Measurements from ENCODE around the gene RGPD8. TPM values are rescaled to one million over a fixed set of nuclear protein-coding genes. Genes with fewer than 3 reads are reported as not detected.
"Not testable (repeated sequence)": the region's sequence is repeated elsewhere in the genome, so short reads cannot be mapped to it uniquely, and the experiment has no call there.

Gene RGPD8
- total and polyA plus RNA-seq, 7 donors = 1.2 to 8.1 (median 5.8) TPM; not detected in 1

GRCh38 chr2:112437405-112437831 lies 4.0 kb upstream of the RGPD8 start:
- H3K9me3 ChIP-seq; H3K4me3 ChIP-seq; H3K27me3 ChIP-seq (ENCODE audit: insufficient read depth in 3 of 3, low read length in 2 of 3); ATAC-seq; H3K36me3 ChIP-seq (ENCODE audit: insufficient read depth in 1 of 2, low read depth in 1 of 2); DNase-seq; H3K27ac ChIP-seq; H3K4me1 ChIP-seq: not testable (repeated sequence)
- intact Hi-C loops (cut with DNase I) = loop anchor here in 1 of 2 donors (10.0 kb wide), 2 partner anchors 183 to 313 kb away; partner anchors contain the start of gene ZC3H8
- WGBS, 3 donors = 68 to 72% (median 72%) methylated on average over 14 to 16 of the region's 16 CpGs

GRCh38 chr2:112436993-112437392 lies 3.5 kb upstream of the RGPD8 start:
- not testable (repeated sequence) for H3K4me1 ChIP-seq; DNase-seq; H3K9me3 ChIP-seq; H3K36me3 ChIP-seq (ENCODE audit: insufficient read depth in 1 of 2, low read depth in 1 of 2); H3K4me3 ChIP-seq; H3K27me3 ChIP-seq (ENCODE audit: insufficient read depth in 3 of 3, low read length in 2 of 3); H3K27ac ChIP-seq; ATAC-seq
- WGBS, 3 donors = 89 to 94% (median 93%) methylated on average over 4 to 10 of the region's 10 CpGs
- intact Hi-C loops (cut with DNase I) = loop anchor here in 1 of 2 donors (10.0 kb wide), 2 partner anchors 182 to 312 kb away; partner anchors contain the start of gene ZC3H8

- not testable (repeated sequence) for H3K9me3 ChIP-seq; H3K27ac ChIP-seq; DNase-seq; H3K36me3 ChIP-seq (ENCODE audit: insufficient read depth in 1 of 2, low read depth in 1 of 2); H3K4me3 ChIP-seq; H3K4me1 ChIP-seq; H3K27me3 ChIP-seq (ENCODE audit: insufficient read depth in 3 of 3, low read length in 2 of 3); ATAC-seq
- intact Hi-C loops (cut with DNase I) = loop anchor here in 1 of 2 donors (10.0 kb wide), 2 partner anchors 181 to 311 kb away; partner anchors contain the start of gene ZC3H8
- 85 to 89% (median 86%) methylated on average over 16 to 18 of the region's 18 CpGs for WGBS, 3 donors
Measured at GRCh38 chr2:112435716-112436431, 2.4 kb upstream of the RGPD8 start.

GRCh38 chr2:112434890-112435715 lies 1.7 kb upstream of the RGPD8 start:
- not testable (repeated sequence) for DNase-seq

GRCh38 chr2:112433932-112434730 lies 686 bp upstream of the RGPD8 start:
- H3K36me3 ChIP-seq (ENCODE audit: insufficient read depth in 1 of 2, low read depth in 1 of 2) = no peaks in the 10 kb centered on the region
- DNase-seq (peak in 1 of 2 donors; percentile 18), ATAC-seq (no peak)
- H3K4me3 ChIP-seq = no peak overlapping the region
- no peak overlapping the region for H3K27ac ChIP-seq
- H3K27me3 ChIP-seq (ENCODE audit: insufficient read depth in 3 of 3, low read length in 2 of 3) = peaks cover 0 to 2% (median 0%) of the 10 kb centered on the region in 3 donors
- 73 to 78% (median 76%) methylated on average over 31 of the region's 31 CpGs for WGBS, 3 donors
- intact Hi-C loops (cut with DNase I) = loop anchor here (5.0 to 10.0 kb wide), 3 partner anchors 177 to 309 kb away; partner anchors contain the start of gene ZC3H8 (in 2 of the 2)
- no peak for TF ChIP-seq CTCF (IDR thresholded peaks at IDR 0.05)
- H3K9me3 ChIP-seq = no peaks in the 10 kb centered on the region
- H3K4me1 ChIP-seq = peaks cover 7% of the 10 kb centered on the region

More at GRCh38 chr2:112434890-112435715, 1.7 kb upstream of the RGPD8 start:
- H3K4me3 ChIP-seq; H3K4me1 ChIP-seq; ATAC-seq; H3K27me3 ChIP-seq (ENCODE audit: insufficient read depth in 3 of 3, low read length in 2 of 3); H3K9me3 ChIP-seq; H3K36me3 ChIP-seq (ENCODE audit: insufficient read depth in 1 of 2, low read depth in 1 of 2); H3K27ac ChIP-seq: not testable (repeated sequence)
- intact Hi-C loops (cut with DNase I) = loop anchor here (5.0 to 10.0 kb wide), 3 partner anchors 178 to 310 kb away; partner anchors contain the start of gene ZC3H8 (in 2 of the 2)
- 72% methylated on average over 32 to 33 of the region's 33 CpGs for WGBS, 3 donors

GRCh38 chr2:112432735-112433479 lies 538 bp downstream of the RGPD8 start:
- H3K36me3 ChIP-seq (ENCODE audit: insufficient read depth in 1 of 2, low read depth in 1 of 2); H3K4me1 ChIP-seq; H3K9me3 ChIP-seq; H3K27me3 ChIP-seq (ENCODE audit: insufficient read depth in 3 of 3, low read length in 2 of 3): not testable (repeated sequence)
- peak; percentile 58 to 65 for DNase-seq
- Histone ChIP-seq H3K27ac (peak overlapping the region; percentile 85), H3K4me3 (peak overlapping the region; percentile 74)
- 5 to 52% (median 47%) methylated on average over 20 to 93 of the region's 98 CpGs for WGBS, 3 donors
- ATAC-seq = peak; percentile 60 to 79 (median 76)
- intact Hi-C loops (cut with DNase I) = loop anchor here (5.0 to 10.0 kb wide), 3 partner anchors 176 to 308 kb away; partner anchors contain the start of gene ZC3H8 (in 2 of the 2)

- 22 to 98% (median 52%) methylated on average over 13 to 22 of the region's 22 CpGs for WGBS, 3 donors
- not testable (repeated sequence) for ATAC-seq
- intact Hi-C loops (cut with DNase I) = loop anchor here (5.0 to 10.0 kb wide), 3 partner anchors 175 to 308 kb away; partner anchors contain the start of gene ZC3H8 (in 2 of the 2)
Measured at GRCh38 chr2:112432390-112432734, 1.1 kb downstream of the RGPD8 start.

GRCh38 chr2:112431587-112432295 lies 1.7 kb downstream of the RGPD8 start:
- intact Hi-C loops (cut with DNase I) = loop anchor here (5.0 to 10.0 kb wide), 3 partner anchors 174 to 307 kb away; partner anchors contain the start of gene ZC3H8 (in 2 of the 2)
- H3K27me3 ChIP-seq (ENCODE audit: insufficient read depth in 3 of 3, low read length in 2 of 3); H3K9me3 ChIP-seq; ATAC-seq; H3K4me1 ChIP-seq; DNase-seq; H3K36me3 ChIP-seq (ENCODE audit: insufficient read depth in 1 of 2, low read depth in 1 of 2): not testable (repeated sequence)
- peak overlapping the region; percentile 85 for H3K27ac ChIP-seq
- peak overlapping the region; percentile 74 for H3K4me3 ChIP-seq
- WGBS, 3 donors = 90 to 92% (median 90%) methylated on average over 21 of the region's 21 CpGs

More at GRCh38 chr2:112432390-112432734, 1.1 kb downstream of the RGPD8 start:
- not testable (repeated sequence) for H3K4me1 ChIP-seq; H3K27me3 ChIP-seq (ENCODE audit: insufficient read depth in 3 of 3, low read length in 2 of 3); H3K9me3 ChIP-seq; H3K36me3 ChIP-seq (ENCODE audit: insufficient read depth in 1 of 2, low read depth in 1 of 2); DNase-seq
- peak overlapping the region; percentile 85 for H3K27ac ChIP-seq
- peak overlapping the region; percentile 74 for H3K4me3 ChIP-seq
